WTC11 (cell line): ENCODE data around the gene NCOA1.

Experiments
- CREM ChIP-seq: sonication (generic); formaldehyde crosslinking; IDR thresholded peaks from 2 replicates; pipeline ENCODE4 v1.8.1; 2022; ENCODE audit warnings: mild to moderate bottlenecking, missing genetic modification reagents, moderate library complexity
- NFYB ChIP-seq: sonication (generic); formaldehyde crosslinking; conservative IDR thresholded peaks from 2 replicates; pipeline ENCODE4 v1.8.0; 2022; ENCODE audit warnings: low read depth, missing genetic modification reagents
- NR1H2 ChIP-seq: sonication (generic); formaldehyde crosslinking; IDR thresholded peaks from 2 replicates; pipeline ENCODE4 v1.9.0; 2021; ENCODE audit warnings: mild to moderate bottlenecking, moderate library complexity, missing genetic modification reagents
- RELA ChIP-seq: sonication (generic); formaldehyde crosslinking; IDR thresholded peaks from 2 replicates; pipeline ENCODE4 v1.8.1; 2022; ENCODE audit warnings: missing genetic modification reagents, mild to moderate bottlenecking, borderline replicate concordance
- ZNF317 ChIP-seq: sonication (generic); formaldehyde crosslinking; IDR thresholded peaks from 2 replicates; pipeline ENCODE4 v1.8.1; 2023; ENCODE audit warnings: low read depth, mild to moderate bottlenecking, moderate library complexity, missing genetic modification reagents, borderline replicate concordance
- TF ChIP-seq, protein P1 (sequence below): sonication (generic); formaldehyde crosslinking; IDR thresholded peaks from 2 replicates; pipeline ENCODE4 v1.8.1; 2023; ENCODE audit warnings: mild to moderate bottlenecking, missing genetic modification reagents, moderate library complexity
- TF ChIP-seq, protein P2 (sequence below): fragments of 250-450 bp; sonication (Bioruptor Pico); IDR thresholded peaks from 2 replicates; pipeline ENCODE4 v1.9.0; 2021; ENCODE audit warnings: moderate library complexity, mild to moderate bottlenecking, inconsistent platforms, borderline replicate concordance
- TF ChIP-seq, protein P3 (sequence below): fragments of 200-600 bp; IDR thresholded peaks from 2 replicates; pipeline ENCODE4 v1.8.0; 2022; ENCODE audit warnings: antibody characterized with exemption
- TF ChIP-seq, protein P4 (sequence below): sonication (generic); formaldehyde crosslinking; IDR thresholded peaks from 2 replicates; pipeline ENCODE4 v1.8.1; 2022; ENCODE audit warnings: missing genetic modification reagents, borderline replicate concordance
- TF ChIP-seq, protein P5 (sequence below): sonication (generic); formaldehyde crosslinking; IDR thresholded peaks from 2 replicates; pipeline ENCODE4 v1.8.1; 2022; ENCODE audit warnings: low read depth, missing genetic modification reagents, borderline replicate concordance

DNA sequence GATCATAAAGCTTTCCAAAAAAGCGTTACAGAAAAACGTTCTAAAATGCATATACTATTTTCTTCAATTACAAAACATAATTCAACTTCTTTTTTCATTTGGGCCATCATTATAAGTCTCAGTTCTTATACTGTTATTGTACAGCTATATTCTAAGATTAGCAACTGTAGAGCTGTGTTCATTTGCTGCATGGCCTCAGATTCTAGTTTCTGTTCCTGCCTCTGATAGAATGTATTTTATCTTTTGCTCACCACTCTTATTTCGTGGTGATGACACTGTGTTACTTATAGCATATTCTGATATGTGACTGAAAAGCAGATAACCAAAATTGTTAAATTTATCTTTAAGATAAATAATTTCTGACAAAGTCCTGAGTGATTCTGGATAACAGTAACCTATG lies 234.9 kb downstream of the NCOA1 start:
- TF ChIP-seq NR1H2 (CRISPR knock-in tag): no peak
- TF ChIP-seq, protein P1, sequence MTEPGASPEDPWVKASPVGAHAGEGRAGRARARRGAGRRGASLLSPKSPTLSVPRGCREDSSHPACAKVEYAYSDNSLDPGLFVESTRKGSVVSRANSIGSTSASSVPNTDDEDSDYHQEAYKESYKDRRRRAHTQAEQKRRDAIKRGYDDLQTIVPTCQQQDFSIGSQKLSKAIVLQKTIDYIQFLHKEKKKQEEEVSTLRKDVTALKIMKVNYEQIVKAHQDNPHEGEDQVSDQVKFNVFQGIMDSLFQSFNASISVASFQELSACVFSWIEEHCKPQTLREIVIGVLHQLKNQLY: no peak
- TF ChIP-seq, protein P2, sequence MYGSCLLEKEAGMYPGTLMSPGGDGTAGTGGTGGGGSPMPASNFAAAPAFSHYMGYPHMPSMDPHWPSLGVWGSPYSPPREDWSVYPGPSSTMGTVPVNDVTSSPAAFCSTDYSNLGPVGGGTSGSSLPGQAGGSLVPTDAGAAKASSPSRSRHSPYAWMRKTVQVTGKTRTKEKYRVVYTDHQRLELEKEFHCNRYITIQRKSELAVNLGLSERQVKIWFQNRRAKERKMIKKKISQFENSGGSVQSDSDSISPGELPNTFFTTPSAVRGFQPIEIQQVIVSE: no peak
- TF ChIP-seq, protein P3, sequence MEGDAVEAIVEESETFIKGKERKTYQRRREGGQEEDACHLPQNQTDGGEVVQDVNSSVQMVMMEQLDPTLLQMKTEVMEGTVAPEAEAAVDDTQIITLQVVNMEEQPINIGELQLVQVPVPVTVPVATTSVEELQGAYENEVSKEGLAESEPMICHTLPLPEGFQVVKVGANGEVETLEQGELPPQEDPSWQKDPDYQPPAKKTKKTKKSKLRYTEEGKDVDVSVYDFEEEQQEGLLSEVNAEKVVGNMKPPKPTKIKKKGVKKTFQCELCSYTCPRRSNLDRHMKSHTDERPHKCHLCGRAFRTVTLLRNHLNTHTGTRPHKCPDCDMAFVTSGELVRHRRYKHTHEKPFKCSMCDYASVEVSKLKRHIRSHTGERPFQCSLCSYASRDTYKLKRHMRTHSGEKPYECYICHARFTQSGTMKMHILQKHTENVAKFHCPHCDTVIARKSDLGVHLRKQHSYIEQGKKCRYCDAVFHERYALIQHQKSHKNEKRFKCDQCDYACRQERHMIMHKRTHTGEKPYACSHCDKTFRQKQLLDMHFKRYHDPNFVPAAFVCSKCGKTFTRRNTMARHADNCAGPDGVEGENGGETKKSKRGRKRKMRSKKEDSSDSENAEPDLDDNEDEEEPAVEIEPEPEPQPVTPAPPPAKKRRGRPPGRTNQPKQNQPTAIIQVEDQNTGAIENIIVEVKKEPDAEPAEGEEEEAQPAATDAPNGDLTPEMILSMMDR: no peak
- no peak for TF ChIP-seq CREM
- TF ChIP-seq ZNF317 (CRISPR knock-in tag): no peak
- TF ChIP-seq NFYB (CRISPR knock-in tag): no peak
- TF ChIP-seq RELA (CRISPR knock-in tag): no peak
- TF ChIP-seq, protein P4, sequence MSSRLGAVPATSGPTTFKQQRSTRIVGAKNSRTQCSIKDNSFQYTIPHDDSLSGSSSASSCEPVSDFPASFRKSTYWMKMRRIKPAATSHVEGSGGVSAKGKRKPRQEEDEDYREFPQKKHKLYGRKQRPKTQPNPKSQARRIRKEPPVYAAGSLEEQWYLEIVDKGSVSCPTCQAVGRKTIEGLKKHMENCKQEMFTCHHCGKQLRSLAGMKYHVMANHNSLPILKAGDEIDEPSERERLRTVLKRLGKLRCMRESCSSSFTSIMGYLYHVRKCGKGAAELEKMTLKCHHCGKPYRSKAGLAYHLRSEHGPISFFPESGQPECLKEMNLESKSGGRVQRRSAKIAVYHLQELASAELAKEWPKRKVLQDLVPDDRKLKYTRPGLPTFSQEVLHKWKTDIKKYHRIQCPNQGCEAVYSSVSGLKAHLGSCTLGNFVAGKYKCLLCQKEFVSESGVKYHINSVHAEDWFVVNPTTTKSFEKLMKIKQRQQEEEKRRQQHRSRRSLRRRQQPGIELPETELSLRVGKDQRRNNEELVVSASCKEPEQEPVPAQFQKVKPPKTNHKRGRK (CRISPR knock-in tag): no peak
- TF ChIP-seq, protein P5, sequence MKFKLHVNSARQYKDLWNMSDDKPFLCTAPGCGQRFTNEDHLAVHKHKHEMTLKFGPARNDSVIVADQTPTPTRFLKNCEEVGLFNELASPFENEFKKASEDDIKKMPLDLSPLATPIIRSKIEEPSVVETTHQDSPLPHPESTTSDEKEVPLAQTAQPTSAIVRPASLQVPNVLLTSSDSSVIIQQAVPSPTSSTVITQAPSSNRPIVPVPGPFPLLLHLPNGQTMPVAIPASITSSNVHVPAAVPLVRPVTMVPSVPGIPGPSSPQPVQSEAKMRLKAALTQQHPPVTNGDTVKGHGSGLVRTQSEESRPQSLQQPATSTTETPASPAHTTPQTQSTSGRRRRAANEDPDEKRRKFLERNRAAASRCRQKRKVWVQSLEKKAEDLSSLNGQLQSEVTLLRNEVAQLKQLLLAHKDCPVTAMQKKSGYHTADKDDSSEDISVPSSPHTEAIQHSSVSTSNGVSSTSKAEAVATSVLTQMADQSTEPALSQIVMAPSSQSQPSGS (CRISPR knock-in tag): no peak
